Right lobe of liver (tissue), 6 donors: ENCODE measurements around the gene TUBGCP2. TPM values are rescaled to one million over a fixed set of nuclear protein-coding genes. Genes with fewer than 3 reads are reported as not detected.
"Not testable (repeated sequence)": the region's sequence is repeated elsewhere in the genome, so short reads cannot be mapped to it uniquely, and the experiment has no call there.

Experiments
- ATAC-seq, 4 donors: fragments of 200-7000 bp; cut with Tn5 transposase; one replicate each; pipeline ENCODE4 v1.9.1; 2020; ENCODE audit warnings: mild to moderate bottlenecking in 4 of 4, moderate library complexity in 4 of 4
- DNase-seq, 3 donors: peaks; one replicate each; pipeline ENCODE4 v3.0.0-alpha.2; 2020
- H3K27ac ChIP-seq, 3 donors: fragments of 200-600 bp; one replicate each; pipeline ENCODE4 v1.8.0; 2022
- H3K27me3 ChIP-seq, 2 donors: fragments of 200-600 bp; one replicate each; pipeline ENCODE4 v1.8.0; 2022
- H3K36me3 ChIP-seq, 4 donors: fragments of 200-600 bp; sonication (generic) in 1 of 4; one replicate each; pipeline versions ENCODE4 v1.5.1 to v1.8.0; 2017 to 2022; ENCODE audit warnings: control low read depth in 1 of 4
- H3K4me1 ChIP-seq, 4 donors: fragments of 200-600 bp; sonication (generic) in 1 of 4; one replicate each; pipeline versions ENCODE4 v1.5.1 to v1.8.0; 2017 to 2022; ENCODE audit warnings: control low read depth in 1 of 4
- H3K4me3 ChIP-seq, 3 donors: fragments of 200-600 bp; one replicate each; pipeline ENCODE4 v1.8.0; 2022
- H3K9me3 ChIP-seq, 4 donors: fragments of 200-600 bp; sonication (generic) in 1 of 4; one replicate each; pipeline versions ENCODE4 v1.5.1 to v1.8.0; 2017 to 2022; ENCODE audit warnings: control low read depth in 1 of 4
- CTCF ChIP-seq, 4 donors: fragments of 200-600 bp in 3 of 4; fragments of 450-650 bp in 1 of 4; IDR thresholded peaks; one replicate each; pipeline versions ENCODE4 v1.5.1 to v1.8.0; 2016 to 2022; ENCODE audit warnings: antibody characterized with exemption in 4 of 4, mild to moderate bottlenecking in 2 of 4
- POLR2A ChIP-seq: fragments of 450-650 bp; IDR thresholded peaks from one replicate; pipeline ENCODE4 v1.6.1; 2017; ENCODE audit warnings: antibody characterized with exemption, mild to moderate bottlenecking
- WGBS: methylation state at CpG from one replicate; pipeline ENCODE4 v1.1.6; 2018; ENCODE audit warnings: low coverage, low lambda C conversion rate; ENCODE audit not compliant: insufficient coverage; ENCODE audit errors: missing lambda C conversion rate; 5-methylcytosine and 5-hydroxymethylcytosine counted together
- intact Hi-C, 2 donors: fragments of 100-400 bp; cut with DNase I; formaldehyde crosslinking; loops; one replicate each; pipeline versions ENCODE4 v1.11.2 to v1.14.1; 2022
- total RNA-seq, 6 experiments: library from RNA; depleted of rRNA in 2 of 6; stranded (reverse); fragments of >200 nt in 2 of 6; fragmentation: NEBNext Ultra II Directional in 3 of 6; extraction: Animal tissue kit (Norgen Biotek cat#: 25700) in 3 of 6; gene quantifications; one replicate each; pipeline versions ENCODE4 v1.1.0 to v1.2.4, GENCODE V29; 2016 to 2023
- donor health status: DM: no; HTN: yes; CAD: no.
- donor health status: DM: no; HTN: no; CAD: no.
- donor health status: DM: no; HTN: no; CAD: no.
- donor health status: DM: no; HTN: yes; CAD: no.
- donor health status: DM: no; HTN: yes; CAD: no.

Gene TUBGCP2
- total RNA-seq, 6 experiments from 2014 or later, result 19.6 to 30.0 (median 25.6) TPM

GRCh38 chr10:133267293-133267692 is 41.4 kb downstream of the TUBGCP2 start:
- no peak for DNase-seq
- no CpG with 5 or more reads among the region's 14 CpGs for WGBS
- H3K9me3 ChIP-seq, result no peaks in the 10 kb centered on the region

GRCh38 chr10:133266056-133266795 is 42.4 kb downstream of the TUBGCP2 start:
- DNase-seq (no peak), ATAC-seq (no peak)
- intact Hi-C loops, result no loop called here
- peaks cover 0 to 3% (median 0%) of the 10 kb centered on the region in 4 donors for H3K36me3 ChIP-seq
- H3K27me3 ChIP-seq, result no peaks in the 10 kb centered on the region
- H3K27ac ChIP-seq, result no peak overlapping the region
- no peaks in the 10 kb centered on the region for H3K9me3 ChIP-seq
- H3K4me1 ChIP-seq, result peaks cover 0 to 3% (median 0%) of the 10 kb centered on the region in 4 donors
- WGBS, result no CpG with 5 or more reads among the region's 21 CpGs
- H3K4me3 ChIP-seq, result no peak overlapping the region
- no peak for TF ChIP-seq CTCF (IDR thresholded peaks at IDR 0.05)
- TF ChIP-seq POLR2A, result no peak

More at GRCh38 chr10:133267293-133267692, 41.4 kb downstream of the TUBGCP2 start:
- TF ChIP-seq CTCF (IDR thresholded peaks at IDR 0.05) (no peak), POLR2A (no peak)
- Histone ChIP-seq H3K27ac (no peak overlapping the region), H3K4me3 (no peak overlapping the region), H3K27me3 (no peaks in the 10 kb centered on the region), H3K4me1 (peaks cover 0 to 2% (median 0%) of the 10 kb centered on the region in 4 donors), H3K36me3 (peaks cover 0 to 3% (median 0%) of the 10 kb centered on the region in 4 donors)
- ATAC-seq, result no peak
- intact Hi-C loops, result no loop called here

GRCh38 chr10:133265052-133265451 is 43.6 kb downstream of the TUBGCP2 start:
- intact Hi-C loops, result not testable (repeated sequence)

DNA sequence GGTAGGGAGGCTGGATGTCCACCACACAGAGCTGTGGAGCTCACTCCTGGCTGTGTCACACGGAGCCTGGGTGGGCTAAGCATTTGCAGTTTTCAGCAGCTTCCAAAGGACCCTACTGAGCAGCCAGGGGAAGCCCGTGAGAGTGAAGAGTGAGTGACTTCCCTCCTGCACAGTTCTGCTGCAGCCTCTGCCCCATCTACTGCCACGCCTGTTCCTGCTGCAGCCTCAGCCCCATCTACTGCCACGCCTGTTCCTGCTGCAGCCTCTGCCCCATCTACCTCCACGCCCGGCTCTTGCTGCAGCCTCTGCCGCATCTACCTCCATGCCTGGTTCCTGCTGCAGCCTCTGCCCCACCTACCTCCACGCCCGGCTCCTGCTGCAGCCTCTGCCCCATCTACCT is 44.2 kb downstream of the TUBGCP2 start:
- no peak overlapping the region for H3K4me3 ChIP-seq
- no peak for TF ChIP-seq CTCF (IDR thresholded peaks at IDR 0.05)
- no peak for TF ChIP-seq POLR2A
- ATAC-seq (no peak), DNase-seq (no peak)
- no peaks in the 10 kb centered on the region for H3K36me3 ChIP-seq
- no peak overlapping the region for H3K27ac ChIP-seq
- no peaks in the 10 kb centered on the region for H3K9me3 ChIP-seq
- intact Hi-C loops, result no loop called here
- peaks cover 0 to 3% (median 0%) of the 10 kb centered on the region in 4 donors for H3K4me1 ChIP-seq
- H3K27me3 ChIP-seq, result no peaks in the 10 kb centered on the region
- WGBS, result 44% methylated on average over 3 of the region's 9 CpGs

More at GRCh38 chr10:133265052-133265451, 43.6 kb downstream of the TUBGCP2 start:
- DNase-seq, ATAC-seq, H3K27ac ChIP-seq, H3K27me3 ChIP-seq, H3K36me3 ChIP-seq, H3K4me1 ChIP-seq, H3K4me3 ChIP-seq, H3K9me3 ChIP-seq: not testable (repeated sequence)
- WGBS, result 80% methylated on average over 5 of the region's 10 CpGs

DNA sequence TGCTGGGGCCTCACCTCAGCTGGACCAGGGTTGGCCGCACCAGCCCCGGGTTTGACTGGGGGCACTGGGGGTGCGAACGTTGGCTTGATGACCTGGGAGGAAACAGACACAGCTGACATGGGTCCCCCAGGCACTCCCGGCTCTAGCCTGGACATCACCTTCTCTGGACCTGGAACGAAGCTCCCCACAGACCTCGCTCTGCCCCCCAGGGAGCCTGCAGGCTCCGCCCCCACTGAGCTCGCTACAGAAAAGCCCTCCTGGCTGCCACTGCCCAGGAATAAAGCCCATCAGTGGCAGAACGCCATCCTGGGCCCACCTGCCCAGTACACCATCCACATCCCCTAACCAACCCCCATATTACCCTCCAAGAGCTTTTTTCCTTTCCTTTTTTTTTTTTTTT is 45.0 kb downstream of the TUBGCP2 start:
- no peaks in the 10 kb centered on the region for H3K9me3 ChIP-seq
- intact Hi-C loops, result no loop called here
- ATAC-seq, result no peak
- TF ChIP-seq CTCF (IDR thresholded peaks at IDR 0.05) (no peak), POLR2A (no peak)
- H3K27ac ChIP-seq, result no peak overlapping the region
- WGBS, result 87% methylated on average over 3 of the region's 10 CpGs
- peaks cover 0 to 3% (median 0%) of the 10 kb centered on the region in 4 donors for H3K4me1 ChIP-seq
- no peak overlapping the region for H3K4me3 ChIP-seq
- DNase-seq, result no peak
- H3K27me3 ChIP-seq, result no peaks in the 10 kb centered on the region
- no peaks in the 10 kb centered on the region for H3K36me3 ChIP-seq
